Neural cell (in vitro differentiated cells): ENCODE data around the gene PLA2G15. TPM values are rescaled to one million over a fixed set of nuclear protein-coding genes. Genes with fewer than 3 reads are reported as not detected.

Source experiments
- H2AFZ ChIP-seq: fragments of 200-600, 300-800 bp; sonication (generic), shearing (Covaris generic); 2 replicates; pipeline ENCODE4 v1.6.0; 2014; ENCODE audit warnings: low read depth, mild to moderate bottlenecking, antibody characterized with exemption, low read length, moderate library complexity
- H3F3A ChIP-seq: fragments of 200-600 bp; shearing (Covaris generic); 2 replicates; pipeline ENCODE4 v1.6.1; 2016; ENCODE audit warnings: mild to moderate bottlenecking, moderate library complexity, mixed read lengths, antibody characterized with exemption, low read length; ENCODE audit not compliant: insufficient read depth, poor library complexity, severe bottlenecking
- H3K27ac ChIP-seq: fragments of 200-600, 300-800 bp; sonication (generic), shearing (Covaris generic); 2 replicates; pipeline ENCODE4 v1.5.1; 2014; ENCODE audit warnings: mild to moderate bottlenecking, low read length, moderate library complexity
- H3K27me3 ChIP-seq: fragments of 300-800, 200-600 bp; sonication (generic), shearing (Covaris generic); 2 replicates; pipeline ENCODE4 v1.6.0; 2014; ENCODE audit warnings: mild to moderate bottlenecking, low read depth, low read length, moderate library complexity; ENCODE audit not compliant: insufficient read depth
- H3K36me3 ChIP-seq: fragments of 300-800, 200-600 bp; sonication (generic), shearing (Covaris generic); 2 replicates; pipeline ENCODE4 v1.5.1; 2014; ENCODE audit warnings: mild to moderate bottlenecking, antibody characterized with exemption, low read length, moderate library complexity; ENCODE audit not compliant: insufficient read depth
- H3K4me2 ChIP-seq: fragments of 300-800, 200-600 bp; sonication (generic), shearing (Covaris generic); 2 replicates; pipeline ENCODE4 v1.6.0; 2014; ENCODE audit warnings: mild to moderate bottlenecking, low read length
- H3K4me3 ChIP-seq: fragments of 300-800, 200-600 bp; sonication (generic), shearing (Covaris generic); 2 replicates; pipeline ENCODE4 v1.5.1; 2014; ENCODE audit warnings: mild to moderate bottlenecking, low read length, moderate library complexity
- H3K79me2 ChIP-seq: fragments of 200-600 bp; shearing (Covaris generic); replicated peaks from 2 replicates; pipeline ENCODE4 v1.6.0; 2014; ENCODE audit warnings: mild to moderate bottlenecking, low read length, moderate library complexity; ENCODE audit not compliant: insufficient read depth
- H3K9ac ChIP-seq: fragments of 300-800, 200-600 bp; sonication (generic), shearing (Covaris generic); 2 replicates; pipeline ENCODE4 v1.6.1; 2016; ENCODE audit warnings: mild to moderate bottlenecking, low read length, mixed read lengths
- H3K9me2 ChIP-seq: fragments of 200-600 bp; shearing (Covaris generic); 2 replicates; pipeline ENCODE4 v1.6.1; 2016; ENCODE audit warnings: mild to moderate bottlenecking, low read length, mixed read lengths; ENCODE audit not compliant: insufficient read depth
- H3K9me3 ChIP-seq: fragments of 200-600, 300-800 bp; sonication (generic), shearing (Covaris generic); 2 replicates; pipeline ENCODE4 v1.6.1; 2016; ENCODE audit warnings: mild to moderate bottlenecking, mixed run types, low read length, moderate library complexity, mixed read lengths
- H4K20me1 ChIP-seq: fragments of 200-600 bp; shearing (Covaris generic); 2 replicates; pipeline ENCODE4 v1.6.1; 2016; ENCODE audit warnings: mild to moderate bottlenecking, mixed run types; ENCODE audit not compliant: insufficient read depth
- CTCF ChIP-seq: fragments of 450-650 bp; IDR thresholded peaks from 2 replicates; pipeline ENCODE4 v1.5.1; 2014; ENCODE audit warnings: antibody characterized with exemption, mild to moderate bottlenecking, moderate library complexity; ENCODE audit not compliant: poor library complexity, severe bottlenecking
- EP300 ChIP-seq: fragments of 450-650 bp; conservative IDR thresholded peaks from 2 replicates; pipeline ENCODE4 v1.6.1; 2014; ENCODE audit warnings: antibody characterized with exemption, mild to moderate bottlenecking, moderate library complexity; ENCODE audit not compliant: poor library complexity, severe bottlenecking
- EZH2 ChIP-seq: fragments of 200-600, 300-800 bp; shearing (Covaris generic), sonication (generic); IDR thresholded peaks from 2 replicates; pipeline ENCODE4 v1.6.1; 2014; ENCODE audit warnings: antibody characterized with exemption, low read length, borderline replicate concordance, mild to moderate bottlenecking; ENCODE audit not compliant: insufficient read depth, poor library complexity, severe bottlenecking
- MXI1 ChIP-seq: fragments of 450-650 bp; conservative IDR thresholded peaks from 2 replicates; pipeline ENCODE4 v1.6.1; 2014; ENCODE audit warnings: antibody characterized with exemption, mild to moderate bottlenecking; ENCODE audit not compliant: poor library complexity, severe bottlenecking
- POLR2AphosphoS5 ChIP-seq: IDR thresholded peaks from 2 replicates; pipeline ENCODE4 v1.6.1; 2012
- RAD21 ChIP-seq: fragments of 450-650 bp; conservative IDR thresholded peaks from 2 replicates; pipeline ENCODE4 v1.6.1; 2014; ENCODE audit warnings: antibody characterized with exemption, mild to moderate bottlenecking, moderate library complexity
- REST ChIP-seq: IDR thresholded peaks from 2 replicates; pipeline ENCODE4 v1.6.1; 2012; ENCODE audit warnings: borderline replicate concordance
- SMC3 ChIP-seq: fragments of 450-650 bp; conservative IDR thresholded peaks from 2 replicates; pipeline ENCODE4 v1.6.1; 2014; ENCODE audit warnings: antibody characterized with exemption, mild to moderate bottlenecking, moderate library complexity; ENCODE audit not compliant: poor library complexity
- TAF1 ChIP-seq: IDR thresholded peaks from 2 replicates; pipeline ENCODE4 v1.6.1; 2012; ENCODE audit warnings: low read depth
- polyA plus RNA-seq: library from polyadenylated mRNA; depleted of rRNA; stranded (reverse); fragments of >200 nt; gene quantifications from 2 replicates; pipeline ENCODE4 v1.2.3, GENCODE V29; 2014

Gene PLA2G15
- polyA plus RNA-seq, 1 donor from 2014 or later, result 19.6 TPM

GRCh38 chr16:68265078-68265920 lies 20.1 kb downstream of the PLA2G15 start:
- Histone ChIP-seq H3K79me2 (no peaks in the 10 kb centered on the region), H3K9ac (peak overlapping the region; percentile 81), H4K20me1 (no peaks in the 10 kb centered on the region), H3K36me3 (no peaks in the 10 kb centered on the region), H3K27me3 (no peaks in the 10 kb centered on the region), H3K27ac (peak overlapping the region; percentile 68), H3K9me3 (no peaks in the 10 kb centered on the region), H3K4me2 (peak overlapping the region; percentile 36), H3F3A (peaks cover 3% of the 10 kb centered on the region), H3K4me3 (peak overlapping the region; percentile 97), H3K9me2 (no peaks in the 10 kb centered on the region), H2AFZ (peak overlapping the region; percentile 69)
- TF ChIP-seq MXI1 (no peak), CTCF (no peak), TAF1 (no peak), EZH2 (no peak), EP300 (no peak), REST (no peak), SMC3 (no peak), POLR2AphosphoS5 (no peak), RAD21 (no peak)

- Histone ChIP-seq H3K4me2 (no peak overlapping the region), H3K9me3 (no peaks in the 10 kb centered on the region), H3K4me3 (no peak overlapping the region), H3K9me2 (no peaks in the 10 kb centered on the region), H3K36me3 (no peaks in the 10 kb centered on the region), H3K27ac (no peak overlapping the region), H3F3A (peaks cover 3% of the 10 kb centered on the region), H2AFZ (no peak overlapping the region), H4K20me1 (no peaks in the 10 kb centered on the region), H3K79me2 (no peaks in the 10 kb centered on the region), H3K27me3 (no peaks in the 10 kb centered on the region), H3K9ac (no peak overlapping the region)
- no peak for TF ChIP-seq REST
- no peak for TF ChIP-seq CTCF
- TF ChIP-seq EZH2, result no peak
- no peak for TF ChIP-seq RAD21
- TF ChIP-seq TAF1, result no peak
- TF ChIP-seq MXI1, result no peak
- no peak for TF ChIP-seq EP300
- TF ChIP-seq POLR2AphosphoS5, result no peak
- no peak for TF ChIP-seq SMC3
Observed at GRCh38 chr16:68267612-68268405, 22.6 kb downstream of the PLA2G15 start.
